Measurements from ENCODE around the gene ORAI3. TPM values are rescaled to one million over a fixed set of nuclear protein-coding genes. Genes with fewer than 3 reads are reported as not detected.

Gene ORAI3
- total and polyA plus RNA-seq, 2 of the 13 experiments (the other 11 are each of a cell fraction or from before 2014, with no cell fraction given) = 11.4 to 32.0 TPM

GRCh38 chr16:30921748-30922419, 27.0 kb upstream of the ORAI3 start (continued):
- TF ChIP-seq GRHL1 (CRISPR knock-in tag; conservative IDR thresholded peaks at IDR 0.05) (no peak), RELA (CRISPR knock-in tag; IDR thresholded peaks at IDR 0.05) (no peak), RBM22 (optimal IDR thresholded peaks at IDR 0.05; ENCODE audit: low read length) (no peak), JUNB (CRISPR knock-in tag; IDR thresholded peaks at IDR 0.05; ENCODE audit: borderline replicate concordance) (no peak), RBM39 (IDR thresholded peaks at IDR 0.05; ENCODE audit: low read depth, low read length, poor library complexity, severe bottlenecking) (peak; percentile 48), ARID3A (IDR thresholded peaks at IDR 0.05; ENCODE audit: low read depth, low read length) (no peak; the same call in 1 of the 2 replicates), ZNF205 (CRISPR knock-in tag; IDR thresholded peaks at IDR 0.05) (peak; percentile 64), CREM (IDR thresholded peaks at IDR 0.05) (no peak), CREM (CRISPR knock-in tag; IDR thresholded peaks at IDR 0.05) (no peak), ZNF687 (CRISPR knock-in tag; IDR thresholded peaks at IDR 0.05) (peak; percentile 68), ZBTB40 (IDR thresholded peaks at IDR 0.05) (no peak), ZBTB40 (CRISPR knock-in tag; IDR thresholded peaks at IDR 0.05) (no peak; the same call in 1 of the 2 replicates)
